ENCODE data around the gene SNX6. TPM values are rescaled to one million over a fixed set of nuclear protein-coding genes. Genes with fewer than 3 reads are reported as not detected.
"Not testable (repeated sequence)": the region's sequence is repeated elsewhere in the genome, so short reads cannot be mapped to it uniquely, and the experiment has no call there.

The SNX6 gene
- 10 to 100 TPM; 75.4 to 88.8 TPM for total RNA-seq

- Mint-ChIP-seq H3K36me3 (ENCODE audit: low read depth) (peaks cover 33% of the 10 kb centered on the region), H3K4me1 (peaks cover 16% of the 10 kb centered on the region), H3K4me3 (peak within 1 kb of the TSS; percentile 93), H3K27ac (peak within 1 kb of the TSS; percentile 93), H3K9me3 (no peaks in the 10 kb centered on the region), H3K27me3 (no peaks in the 10 kb centered on the region)
- ATAC-seq (replicated peaks) = peak; percentile 99
These were observed at the start of gene SNX6 for GRCh38 chr14:34629657-34630529. TSS of gene SNX6 (minus strand) at chr14:34630148. CDS start at chr14:34630116, 32 bp downstream.

- H3K36me3 Mint-ChIP-seq (ENCODE audit: low read depth) = no peaks in the 10 kb centered on the region
- H3K27ac Mint-ChIP-seq = no peak overlapping the region
- H3K27me3 Mint-ChIP-seq = no peaks in the 10 kb centered on the region
- H3K4me1 Mint-ChIP-seq = no peaks in the 10 kb centered on the region
- no peaks in the 10 kb centered on the region for H3K9me3 Mint-ChIP-seq
- ATAC-seq (replicated peaks) = no peak
- no peak overlapping the region for H3K4me3 Mint-ChIP-seq
These were observed 48.8 kb upstream of the SNX6 start for GRCh38 chr14:34678735-34679134.

GRCh38 chr14:34678306-34678705 is 48.4 kb upstream of the SNX6 start:
- no peak overlapping the region for H3K4me3 Mint-ChIP-seq
- ATAC-seq (replicated peaks) = no peak
- no peaks in the 10 kb centered on the region for H3K27me3 Mint-ChIP-seq
- no peak overlapping the region for H3K27ac Mint-ChIP-seq
- H3K4me1 Mint-ChIP-seq = no peaks in the 10 kb centered on the region
- H3K9me3 Mint-ChIP-seq = no peaks in the 10 kb centered on the region
- H3K36me3 Mint-ChIP-seq (ENCODE audit: low read depth) = no peaks in the 10 kb centered on the region

GRCh38 chr14:34676516-34677211 is 46.7 kb upstream of the SNX6 start:
- no peaks in the 10 kb centered on the region for H3K27me3 Mint-ChIP-seq
- no peaks in the 10 kb centered on the region for H3K4me1 Mint-ChIP-seq
- no peak overlapping the region for H3K27ac Mint-ChIP-seq
- no peaks in the 10 kb centered on the region for H3K9me3 Mint-ChIP-seq
- no peak overlapping the region for H3K4me3 Mint-ChIP-seq
- H3K36me3 Mint-ChIP-seq (ENCODE audit: low read depth) = no peaks in the 10 kb centered on the region
- ATAC-seq (replicated peaks) = no peak

- no peaks in the 10 kb centered on the region for H3K27me3 Mint-ChIP-seq
- no peaks in the 10 kb centered on the region for H3K4me1 Mint-ChIP-seq
- no peak overlapping the region for H3K27ac Mint-ChIP-seq
- H3K9me3 Mint-ChIP-seq = no peaks in the 10 kb centered on the region
- no peak for ATAC-seq (replicated peaks)
- no peaks in the 10 kb centered on the region for H3K36me3 Mint-ChIP-seq (ENCODE audit: low read depth)
- H3K4me3 Mint-ChIP-seq = no peak overlapping the region
These were observed 43.8 kb upstream of the SNX6 start for GRCh38 chr14:34673702-34674101.

- Mint-ChIP-seq H3K4me3 (no peak overlapping the region), H3K27me3 (no peaks in the 10 kb centered on the region), H3K9me3 (no peaks in the 10 kb centered on the region), H3K36me3 (ENCODE audit: low read depth) (no peaks in the 10 kb centered on the region), H3K27ac (no peak overlapping the region), H3K4me1 (no peaks in the 10 kb centered on the region)
- no peak for ATAC-seq (replicated peaks)
These were observed 41.8 kb upstream of the SNX6 start for GRCh38 chr14:34671716-34672115.

- Mint-ChIP-seq H3K27ac (no peak overlapping the region), H3K4me3 (no peak overlapping the region), H3K4me1 (peaks cover 6% of the 10 kb centered on the region), H3K9me3 (no peaks in the 10 kb centered on the region), H3K27me3 (no peaks in the 10 kb centered on the region), H3K36me3 (ENCODE audit: low read depth) (no peaks in the 10 kb centered on the region)
- ATAC-seq (replicated peaks) = no peak
These were observed 38.2 kb upstream of the SNX6 start for GRCh38 chr14:34668111-34668510.

GRCh38 chr14:34667007-34667406 is 37.1 kb upstream of the SNX6 start:
- Mint-ChIP-seq H3K9me3 (no peaks in the 10 kb centered on the region), H3K4me3 (no peak overlapping the region), H3K36me3 (ENCODE audit: low read depth) (no peaks in the 10 kb centered on the region), H3K27ac (no peak overlapping the region), H3K27me3 (no peaks in the 10 kb centered on the region), H3K4me1 (peaks cover 6% of the 10 kb centered on the region)
- ATAC-seq (replicated peaks) = no peak

- ATAC-seq (replicated peaks) = peak; percentile 72
- H3K9me3 Mint-ChIP-seq = no peaks in the 10 kb centered on the region
- H3K4me3 Mint-ChIP-seq = peak overlapping the region; percentile 79
- H3K36me3 Mint-ChIP-seq (ENCODE audit: low read depth) = no peaks in the 10 kb centered on the region
- H3K4me1 Mint-ChIP-seq = peaks cover 6% of the 10 kb centered on the region
- H3K27me3 Mint-ChIP-seq = no peaks in the 10 kb centered on the region
- H3K27ac Mint-ChIP-seq = peak overlapping the region; percentile 93
These were observed 36.0 kb upstream of the SNX6 start for GRCh38 chr14:34665785-34666435.

- Mint-ChIP-seq H3K27ac (no peak overlapping the region), H3K9me3 (no peaks in the 10 kb centered on the region), H3K36me3 (ENCODE audit: low read depth) (no peaks in the 10 kb centered on the region), H3K27me3 (no peaks in the 10 kb centered on the region), H3K4me1 (peaks cover 6% of the 10 kb centered on the region), H3K4me3 (no peak overlapping the region)
- ATAC-seq (replicated peaks) = no peak
These were observed 32.7 kb upstream of the SNX6 start for GRCh38 chr14:34662561-34663088.

GRCh38 chr14:34660796-34661195 is 30.8 kb upstream of the SNX6 start:
- H3K27me3 Mint-ChIP-seq = no peaks in the 10 kb centered on the region
- no peak overlapping the region for H3K27ac Mint-ChIP-seq
- no peaks in the 10 kb centered on the region for H3K4me1 Mint-ChIP-seq
- no peak for ATAC-seq (replicated peaks)
- no peak overlapping the region for H3K4me3 Mint-ChIP-seq
- H3K36me3 Mint-ChIP-seq (ENCODE audit: low read depth) = no peaks in the 10 kb centered on the region
- no peaks in the 10 kb centered on the region for H3K9me3 Mint-ChIP-seq

- no peaks in the 10 kb centered on the region for H3K4me1 Mint-ChIP-seq
- no peaks in the 10 kb centered on the region for H3K27me3 Mint-ChIP-seq
- H3K4me3 Mint-ChIP-seq = no peak overlapping the region
- H3K9me3 Mint-ChIP-seq = no peaks in the 10 kb centered on the region
- no peaks in the 10 kb centered on the region for H3K36me3 Mint-ChIP-seq (ENCODE audit: low read depth)
- no peak overlapping the region for H3K27ac Mint-ChIP-seq
- no peak for ATAC-seq (replicated peaks)
These were observed 26.0 kb upstream of the SNX6 start for GRCh38 chr14:34655959-34656358.

GRCh38 chr14:34653073-34653472 is 23.1 kb upstream of the SNX6 start:
- not testable (repeated sequence) for H3K27me3 Mint-ChIP-seq; H3K27ac Mint-ChIP-seq; ATAC-seq (replicated peaks); H3K36me3 Mint-ChIP-seq (ENCODE audit: low read depth); H3K4me1 Mint-ChIP-seq; H3K9me3 Mint-ChIP-seq; H3K4me3 Mint-ChIP-seq

- H3K9me3 Mint-ChIP-seq; H3K4me1 Mint-ChIP-seq; H3K27me3 Mint-ChIP-seq; ATAC-seq (replicated peaks); H3K27ac Mint-ChIP-seq; H3K4me3 Mint-ChIP-seq; H3K36me3 Mint-ChIP-seq (ENCODE audit: low read depth): not testable (repeated sequence)
These were observed 22.4 kb upstream of the SNX6 start for GRCh38 chr14:34652348-34652747.

Measured in activated T-helper 17 cell treated with anti-CD3 and anti-CD28 coated beads, Interleukin-2, amount 50 U/mL, for 72 hours (primary cell).